Ramos (cell line): Measurements from ENCODE around the gene CMSS1.

Source experiments
- in situ Hi-C: fragments of 300-500 bp; cut with MboI; formaldehyde crosslinking; loops from one replicate; pipeline ENCODE4 v1.14.3; 2022; ENCODE audit warnings: low sequenced_read_pairs; ENCODE audit not compliant: unreplicated experiment

The CMSS1 gene

DNA sequence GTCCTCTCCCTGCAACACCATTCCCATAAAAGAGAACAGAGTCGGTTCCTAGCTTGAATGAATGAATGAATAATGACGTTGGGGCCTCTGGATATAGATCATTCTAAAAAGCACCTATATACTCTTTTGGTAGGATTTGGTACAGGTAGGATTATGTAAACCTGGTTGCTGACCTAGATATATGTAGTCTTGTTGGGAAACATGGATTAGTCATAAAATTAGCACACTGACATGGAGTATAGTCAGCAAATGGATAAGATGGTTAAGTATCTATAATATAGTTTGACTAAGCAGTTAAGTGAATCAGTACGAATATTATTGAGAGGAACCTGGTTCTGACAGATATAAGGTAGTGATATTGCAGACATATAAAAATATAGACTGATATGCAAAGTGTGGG lies 154.1 kb downstream of the CMSS1 start:
- in situ Hi-C loops: no loop called here

DNA sequence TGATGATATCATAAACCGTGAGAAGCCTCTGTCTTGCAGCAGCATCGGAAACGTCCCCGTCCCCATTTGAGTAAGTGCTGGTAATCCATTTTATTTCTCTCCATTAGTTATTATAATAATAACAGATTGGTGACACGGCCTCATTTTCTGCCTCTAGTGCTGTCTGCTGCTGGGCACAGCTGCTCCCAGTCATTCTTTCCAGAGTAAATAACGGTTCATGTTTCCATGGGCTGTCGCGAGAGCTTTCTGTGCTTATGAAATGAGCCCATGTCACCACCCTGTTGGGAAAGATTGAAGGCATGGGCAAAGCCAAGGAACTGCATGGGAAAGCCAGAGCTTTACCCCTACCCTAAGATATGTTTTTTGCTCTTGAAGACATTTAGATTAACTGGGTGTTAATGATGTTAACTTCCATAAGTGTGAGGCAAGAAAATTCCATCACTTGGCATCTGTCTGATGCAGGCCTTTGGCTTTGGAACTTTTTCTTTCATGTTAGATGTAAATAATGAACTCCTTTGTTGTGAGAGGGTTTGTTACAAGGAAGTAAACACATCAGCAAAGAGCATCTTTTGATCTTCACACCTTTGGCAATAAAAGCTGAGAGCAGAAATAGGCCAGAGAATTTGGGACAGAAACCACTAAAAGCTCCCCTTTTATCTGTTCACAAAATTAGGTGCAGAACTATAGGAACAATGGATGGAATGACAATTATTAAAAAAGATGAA lies 154.9 kb downstream of the CMSS1 start:
- in situ Hi-C loops: no loop called here

DNA sequence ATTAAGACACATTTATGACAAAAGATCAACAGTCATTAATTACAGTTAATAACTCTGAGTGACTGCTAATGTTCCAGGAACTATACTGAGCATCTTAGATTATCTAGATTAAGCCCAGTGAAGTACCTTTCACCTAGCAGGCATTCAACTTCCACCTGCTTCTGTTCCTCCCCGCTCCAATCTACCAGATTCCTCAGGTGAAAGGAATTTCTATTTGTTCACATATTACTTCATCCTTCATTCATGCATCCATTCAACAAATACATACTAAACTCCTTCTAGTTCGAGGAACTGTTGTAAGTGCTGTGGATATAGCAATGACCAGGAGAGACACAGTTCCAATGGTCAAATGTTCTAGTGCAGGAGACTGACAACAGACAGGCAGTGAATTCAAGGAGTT lies 157.3 kb downstream of the CMSS1 start:
- in situ Hi-C loops: no loop called here

DNA sequence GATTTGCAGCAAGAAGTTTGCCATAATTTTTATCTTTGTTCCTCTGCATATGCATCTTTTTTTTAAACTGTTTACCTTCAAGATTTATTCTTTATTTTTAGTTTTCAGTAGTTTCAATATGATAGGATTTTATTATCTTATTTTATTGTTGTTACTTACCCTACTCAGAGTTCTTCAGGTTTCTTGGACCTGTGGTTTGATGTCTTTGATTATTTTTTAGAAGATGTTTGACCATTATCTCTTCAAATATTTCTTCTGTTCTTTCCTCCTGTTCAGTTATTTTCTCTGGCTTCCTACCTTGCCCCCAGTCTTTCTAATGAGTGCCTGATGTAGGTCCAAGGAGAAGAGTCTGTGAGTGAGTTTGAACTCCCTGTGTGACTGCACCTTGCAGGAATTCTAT lies 158.9 kb downstream of the CMSS1 start:
- in situ Hi-C loops: no loop called here

DNA sequence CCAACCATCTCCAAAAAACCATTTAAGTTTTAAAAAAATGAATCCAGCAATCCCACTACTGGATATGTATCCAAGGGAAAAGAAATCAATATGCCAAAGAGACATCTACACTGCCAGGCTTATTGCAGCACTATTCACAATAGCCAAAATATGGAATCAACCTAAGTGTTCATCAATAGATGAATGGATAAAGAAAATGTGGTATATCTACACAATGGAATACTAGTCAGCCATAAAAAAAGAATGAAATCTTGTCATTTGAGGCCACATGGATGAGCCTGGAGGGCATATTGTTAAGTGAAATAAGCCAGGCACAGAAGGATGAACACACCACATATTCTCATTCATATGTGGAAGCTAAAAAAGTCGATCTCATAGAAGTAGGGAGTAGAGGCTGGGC lies 160.6 kb downstream of the CMSS1 start:
- in situ Hi-C loops: no loop called here

DNA sequence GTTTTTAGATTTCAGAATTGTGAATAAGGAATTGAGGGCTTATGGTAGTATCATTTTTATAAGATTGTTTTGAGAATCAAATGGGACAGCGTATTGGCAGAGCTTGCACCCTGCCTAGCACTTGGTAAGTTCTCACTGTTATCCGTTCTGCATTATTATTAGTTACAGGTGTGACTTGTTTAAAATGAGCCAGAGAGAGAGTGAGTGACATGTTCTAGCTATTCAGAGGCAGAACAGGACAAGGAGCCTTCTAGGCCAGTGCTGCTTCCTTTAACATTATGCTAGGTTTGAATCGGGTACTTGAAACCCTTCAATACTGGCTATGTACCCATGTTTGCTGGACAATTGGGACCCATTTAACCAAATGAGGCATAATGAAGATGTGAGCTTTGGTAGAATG lies 162.9 kb downstream of the CMSS1 start:
- in situ Hi-C loops: no loop called here

DNA sequence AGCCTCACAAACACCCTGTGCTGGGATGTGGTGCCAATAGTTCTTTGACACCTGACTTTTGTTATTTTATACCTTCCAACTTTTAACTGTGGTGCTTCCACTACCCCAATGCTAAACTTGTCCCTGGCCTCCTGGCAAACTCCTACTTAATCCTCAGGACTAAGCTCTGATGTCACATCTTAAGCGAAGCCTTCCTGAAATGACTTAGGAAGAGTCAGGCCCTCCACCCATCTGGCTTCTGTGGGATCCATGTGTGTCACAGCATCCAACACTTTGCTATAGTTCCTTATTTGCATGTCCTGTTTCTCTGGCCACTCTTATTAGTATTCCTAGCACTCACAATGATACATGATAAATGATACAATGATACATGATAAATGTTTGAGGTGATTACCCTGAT lies 163.5 kb downstream of the CMSS1 start:
- in situ Hi-C loops: no loop called here

DNA sequence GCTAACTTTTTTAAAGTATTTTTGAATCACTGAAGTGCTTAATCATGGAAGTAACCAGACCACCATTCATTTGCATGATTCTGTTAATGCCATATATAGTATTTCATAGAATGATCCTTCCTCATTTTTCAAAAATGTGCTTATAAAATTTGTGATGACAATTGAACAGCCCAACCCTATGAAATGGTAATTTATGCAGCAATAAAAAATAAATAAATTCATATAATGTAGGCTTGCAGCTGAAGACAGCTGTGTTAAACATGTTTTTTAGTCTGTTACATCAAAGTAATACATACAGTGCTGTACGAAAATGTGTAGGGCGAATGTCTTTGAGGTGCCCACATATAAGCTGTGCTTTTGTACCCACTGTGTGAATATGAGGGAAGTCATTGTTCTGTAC lies 165.0 kb downstream of the CMSS1 start:
- in situ Hi-C loops: no loop called here

DNA sequence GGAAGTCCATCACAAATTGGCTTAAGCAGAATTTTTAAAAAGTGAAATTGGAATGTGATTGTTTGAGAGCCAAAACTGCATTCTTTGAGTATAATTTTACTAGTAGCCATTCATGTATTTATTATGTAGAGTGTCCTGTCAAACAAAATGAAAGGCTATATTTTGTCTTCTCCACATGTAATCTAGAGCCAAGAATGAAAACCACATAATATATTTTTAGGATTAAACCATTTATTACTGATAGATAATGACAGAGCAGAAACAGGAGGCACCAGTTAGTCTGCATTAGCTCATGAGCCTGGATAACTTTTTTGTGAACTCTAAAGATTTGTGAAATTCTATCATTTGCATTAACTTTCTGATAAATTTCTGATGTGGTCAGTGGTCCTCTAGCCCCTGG lies 166.5 kb downstream of the CMSS1 start:
- in situ Hi-C loops: no loop called here

DNA sequence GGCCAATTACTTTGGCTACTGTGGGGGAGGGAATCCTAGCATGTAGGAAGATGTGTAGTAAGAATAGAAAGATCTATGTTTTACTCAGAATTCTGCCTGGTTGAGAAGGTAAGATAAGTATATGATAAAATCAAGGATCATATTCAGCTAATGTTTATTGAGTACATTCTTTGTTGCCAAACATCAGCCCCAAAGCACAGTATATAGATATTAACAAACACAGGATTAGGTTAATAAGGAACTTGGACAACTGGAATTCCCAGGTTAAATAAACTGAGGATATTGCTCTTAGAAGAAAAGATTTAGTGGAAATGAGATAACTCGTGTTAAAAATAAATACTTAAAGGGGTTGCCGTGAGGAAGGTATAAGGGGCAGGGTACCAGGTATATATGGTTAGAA lies 167.0 kb downstream of the CMSS1 start:
- in situ Hi-C loops: no loop called here

DNA sequence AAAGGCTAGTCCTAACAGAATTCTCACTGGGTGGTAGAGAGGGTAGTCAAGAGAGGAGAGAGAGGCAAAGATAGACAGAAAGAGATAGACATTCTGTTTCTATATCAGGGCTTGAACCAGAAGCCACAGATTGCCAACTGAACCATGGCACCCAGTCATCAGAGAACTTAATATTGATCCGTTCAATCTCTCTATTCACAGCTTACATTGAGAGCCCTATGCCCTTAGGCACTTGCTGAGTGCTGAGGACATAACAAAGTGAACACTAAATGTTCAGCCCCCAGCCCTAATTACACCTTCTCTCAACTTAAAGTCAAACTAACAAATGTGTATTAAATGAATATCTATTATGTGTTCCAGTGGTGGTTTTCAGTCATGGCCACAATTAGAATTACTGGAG lies 172.5 kb downstream of the CMSS1 start:
- in situ Hi-C loops: no loop called here

DNA sequence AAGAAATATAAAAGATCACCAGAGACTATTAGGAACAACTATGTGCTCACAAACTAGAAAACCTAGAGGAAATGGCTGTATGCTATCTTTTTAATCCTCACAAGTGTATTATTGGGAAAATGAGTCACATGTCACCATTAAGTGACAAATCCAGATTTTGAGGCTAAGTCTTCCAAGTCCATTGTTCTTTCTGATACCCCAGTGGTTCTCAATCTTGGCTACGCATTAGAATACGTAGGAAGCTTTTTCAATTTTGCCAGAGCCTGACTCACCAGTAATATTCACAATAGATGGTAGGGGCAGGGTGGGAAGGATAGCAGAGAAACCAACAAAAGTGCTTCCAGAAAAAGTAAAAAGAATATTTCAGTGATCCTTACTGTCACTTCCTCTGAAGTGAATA lies 179.6 kb downstream of the CMSS1 start:
- in situ Hi-C loops: no loop called here

DNA sequence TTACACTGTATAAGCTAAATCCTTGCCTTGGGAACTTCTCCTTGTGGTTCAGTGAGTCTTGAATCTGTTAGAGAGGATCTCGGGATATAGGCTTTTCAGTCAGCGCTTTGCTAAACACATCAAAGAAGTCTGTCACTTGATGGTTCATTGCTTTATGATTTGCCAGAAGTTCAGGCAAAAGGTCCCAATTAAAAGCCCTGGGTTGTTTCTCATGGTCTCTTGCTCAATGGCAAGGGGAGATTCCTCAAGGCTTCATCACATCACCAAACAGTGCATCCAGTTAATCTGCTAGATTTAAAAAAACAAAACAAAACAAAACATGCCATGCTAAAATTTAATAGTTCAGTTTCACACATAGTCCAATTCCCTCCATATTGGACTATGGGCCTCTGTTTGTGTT lies 181.9 kb downstream of the CMSS1 start:
- in situ Hi-C loops: no loop called here

DNA sequence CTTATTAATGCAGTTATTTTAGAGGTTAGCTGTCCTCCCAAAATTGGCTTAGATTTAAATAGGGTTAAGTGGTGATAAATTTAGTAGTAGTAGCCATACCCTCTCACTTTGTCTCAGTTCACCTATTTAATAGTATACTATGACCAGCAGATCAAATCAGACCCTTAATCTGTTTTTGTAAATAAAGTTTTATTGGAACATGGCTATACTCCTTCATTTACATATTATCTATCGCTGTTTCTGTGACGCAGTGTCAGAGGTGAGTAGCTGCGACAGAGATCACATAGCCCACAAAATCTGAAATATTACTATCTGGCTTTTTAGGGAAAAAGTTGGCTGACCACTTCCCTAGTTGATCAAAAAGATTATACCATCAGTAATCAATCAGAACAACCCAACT lies 183.4 kb downstream of the CMSS1 start:
- in situ Hi-C loops: no loop called here

DNA sequence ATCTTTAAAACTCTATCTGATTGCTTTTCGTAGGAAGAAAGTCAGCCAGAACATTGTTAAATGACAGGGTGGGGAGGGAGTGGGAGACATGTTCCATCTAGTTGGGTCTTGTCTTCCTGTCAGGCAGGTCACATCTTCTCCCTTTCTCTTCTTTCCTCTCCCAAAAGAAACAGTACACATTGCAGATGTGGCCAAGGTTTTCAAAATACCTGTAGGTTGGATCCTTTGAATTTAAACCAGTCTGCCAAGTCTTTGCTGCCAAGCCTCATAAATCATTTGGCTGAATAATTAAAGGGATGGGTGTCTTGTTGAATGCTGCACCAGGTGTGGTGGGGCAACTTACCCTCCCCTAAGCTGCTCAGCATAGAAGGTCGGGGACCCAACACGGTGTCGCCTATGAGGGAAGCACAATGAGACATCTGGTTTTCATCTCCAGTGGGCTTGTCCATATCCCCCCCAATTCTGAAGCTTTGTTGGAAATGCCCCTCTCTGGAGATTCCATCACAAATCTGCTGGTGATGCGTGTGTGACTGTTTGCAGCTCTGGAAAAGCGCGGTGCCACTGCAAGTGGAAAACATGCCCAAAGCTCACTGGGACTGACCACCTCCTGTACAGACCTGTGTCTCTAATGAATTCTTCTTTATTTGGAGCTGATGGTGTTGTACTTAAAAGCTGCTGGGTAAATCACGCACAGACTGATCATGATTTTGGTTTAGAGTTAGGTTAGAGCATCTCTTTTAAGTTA lies 184.0 kb downstream of the CMSS1 start:
- in situ Hi-C loops: no loop called here

DNA sequence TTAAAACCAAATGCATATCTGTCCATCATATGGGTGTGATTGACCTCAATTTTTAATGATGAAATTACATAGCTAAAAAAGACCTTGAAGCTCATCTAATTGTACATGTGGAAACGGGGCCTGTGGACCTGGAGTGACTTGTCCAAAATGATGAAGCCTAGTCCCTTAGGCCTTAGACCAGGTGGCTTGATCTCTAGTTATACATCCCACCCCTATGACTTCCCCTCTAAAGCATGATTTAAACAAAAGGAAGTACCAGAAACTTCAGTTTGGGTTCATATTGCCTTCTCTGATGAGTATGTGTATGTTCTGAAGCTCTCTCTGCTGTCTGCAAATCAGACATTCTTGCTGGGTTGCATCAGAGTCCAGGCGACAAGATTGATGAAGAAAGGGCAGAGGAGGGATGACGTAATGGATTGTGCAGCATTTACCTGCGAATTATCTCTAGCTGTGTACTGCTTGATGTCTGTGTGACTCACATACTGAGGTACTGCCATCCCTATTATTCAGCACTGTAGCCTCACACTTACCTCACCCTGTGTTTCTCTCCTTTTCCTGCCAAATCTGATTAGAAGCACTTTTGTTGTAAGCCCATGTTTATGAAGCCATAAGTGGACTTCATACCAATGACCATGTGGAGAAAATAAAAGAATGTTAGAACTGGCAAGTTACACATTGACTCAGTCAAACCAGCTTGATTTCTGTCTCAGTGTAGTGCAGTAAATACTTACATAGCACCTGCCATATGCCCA lies 185.1 kb downstream of the CMSS1 start:
- in situ Hi-C loops: no loop called here

DNA sequence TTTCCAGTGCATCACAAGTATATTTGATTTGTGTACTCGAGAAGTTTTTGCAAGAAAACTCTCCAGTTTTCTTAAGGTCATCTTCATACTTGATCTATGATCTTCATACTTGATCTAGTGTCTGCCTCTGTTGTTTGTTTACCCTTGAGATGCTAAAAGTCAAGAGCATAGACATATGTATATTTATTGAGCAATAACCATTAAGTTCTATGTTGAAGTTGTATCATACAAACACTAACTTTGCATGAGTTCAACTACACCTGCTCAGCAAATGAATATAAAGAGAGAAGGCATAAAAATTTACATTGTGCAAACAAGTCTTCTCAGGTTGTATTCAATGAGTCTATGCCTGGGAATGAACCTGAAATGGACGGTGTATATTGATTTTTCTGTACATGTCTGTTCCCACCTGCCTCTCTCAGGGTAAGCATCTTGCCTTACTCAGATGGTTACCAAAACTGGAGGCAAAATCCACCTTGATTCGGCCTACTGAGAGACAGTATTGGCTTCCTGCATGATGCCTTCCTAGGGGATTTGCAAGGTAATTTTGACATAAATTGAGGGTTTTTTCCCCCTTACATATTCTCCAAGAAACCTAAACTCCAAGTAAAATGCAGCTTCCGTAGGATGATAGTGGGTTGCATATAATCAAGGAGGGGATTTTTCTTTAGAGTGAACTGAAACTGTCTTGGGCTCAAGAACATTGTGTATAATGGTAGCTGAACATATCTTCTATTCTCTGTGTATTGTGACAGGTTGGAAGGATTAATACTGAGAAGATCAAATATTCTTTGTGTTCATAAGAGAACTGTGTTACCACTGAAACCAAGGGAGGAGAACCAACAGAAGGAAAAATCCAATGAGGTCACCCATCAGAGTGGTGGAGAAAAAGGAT lies 186.2 kb downstream of the CMSS1 start:
- in situ Hi-C loops: no loop called here

DNA sequence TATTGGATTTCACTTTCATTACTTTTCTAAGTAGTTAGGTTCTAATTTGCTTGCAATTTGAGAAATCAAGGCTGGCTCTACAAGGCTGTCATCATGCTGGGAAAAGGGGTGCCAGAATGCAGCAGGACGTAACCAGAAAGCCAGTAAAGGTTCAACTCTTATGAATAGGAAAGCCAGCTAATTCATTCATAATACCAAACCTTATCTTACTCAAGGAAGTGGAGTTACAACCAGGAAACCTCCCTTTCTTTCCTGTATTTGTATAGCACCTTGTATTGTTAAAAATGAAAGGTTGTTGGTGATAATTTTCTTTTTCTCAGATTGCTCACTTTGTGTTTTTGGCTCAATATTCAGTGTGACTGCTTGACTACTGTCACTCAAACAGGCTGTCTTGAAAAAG lies 187.3 kb downstream of the CMSS1 start:
- in situ Hi-C loops: no loop called here

DNA sequence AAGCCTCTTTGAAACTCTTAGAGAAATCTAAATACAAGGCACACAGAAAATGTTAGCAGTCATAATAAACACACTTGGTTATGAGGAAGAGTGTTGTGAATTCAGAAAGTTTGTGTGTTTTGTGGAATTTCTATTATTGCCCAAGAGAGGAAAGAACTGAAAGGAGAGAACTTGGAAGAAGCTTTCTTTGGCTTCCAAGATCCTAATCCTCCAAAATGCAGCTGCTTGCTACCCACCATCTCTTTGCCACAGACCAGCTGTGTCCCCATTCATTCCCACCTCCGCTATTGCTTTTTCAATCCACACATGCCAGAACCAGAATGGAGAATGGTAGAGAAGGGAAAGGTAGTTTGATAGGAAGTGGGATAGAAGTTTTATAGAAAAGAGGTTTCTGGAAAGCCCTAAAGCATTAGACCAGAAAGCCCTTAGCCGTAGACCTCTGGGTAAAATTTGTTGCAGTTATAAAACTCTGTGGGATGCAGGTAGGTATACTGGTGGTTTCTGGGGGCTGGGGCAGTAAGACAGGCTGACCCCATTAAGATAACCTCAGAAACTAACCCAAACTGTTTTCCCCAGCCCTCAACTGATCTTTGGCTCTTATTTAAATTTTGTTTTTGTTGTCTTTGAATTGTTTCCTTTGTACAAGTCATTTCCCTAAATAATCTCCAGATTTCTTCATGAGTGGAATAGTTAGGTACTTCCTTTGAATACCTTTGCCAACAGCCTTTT lies 188.2 kb downstream of the CMSS1 start:
- in situ Hi-C loops: no loop called here
